Endodermal cell (in vitro differentiated cells): Measurements from ENCODE around the gene HCAR1. TPM values are rescaled to one million over a fixed set of nuclear protein-coding genes. Genes with fewer than 3 reads are reported as not detected.

Experiments used
- DNase-seq: peaks from one replicate; pipeline ENCODE4 v3.0.0-alpha.2; 2017
- H3K27ac ChIP-seq: 2 replicates; pipeline ENCODE4 v1.5.1; 2013; ENCODE audit warnings: mild to moderate bottlenecking, low read depth, low read length, moderate library complexity
- H3K27me3 ChIP-seq: 2 replicates; pipeline ENCODE4 v1.6.1; 2013; ENCODE audit warnings: mild to moderate bottlenecking, low read length, moderate library complexity; ENCODE audit not compliant: insufficient read depth, control insufficient read depth, poor library complexity, severe bottlenecking
- H3K36me3 ChIP-seq: 2 replicates; pipeline ENCODE4 v1.7.0; 2013; ENCODE audit warnings: mild to moderate bottlenecking, low read length, moderate library complexity; ENCODE audit not compliant: control insufficient read depth, insufficient read depth
- H3K4me1 ChIP-seq: one replicate; pipeline ENCODE4 v1.7.0; 2013; ENCODE audit warnings: low read length; ENCODE audit not compliant: control insufficient read depth, insufficient read depth
- H3K4me3 ChIP-seq: 2 replicates; pipeline ENCODE4 v1.5.1; 2013; ENCODE audit warnings: mild to moderate bottlenecking, low read length, moderate library complexity
- H3K9ac ChIP-seq: 2 replicates; pipeline ENCODE4 v1.6.1; 2013; ENCODE audit warnings: mild to moderate bottlenecking, low read length, moderate library complexity; ENCODE audit not compliant: poor library complexity, severe bottlenecking; ENCODE audit errors: extremely low read depth
- H3K9me3 ChIP-seq: 2 replicates; pipeline ENCODE4 v1.6.1; 2013; ENCODE audit warnings: mild to moderate bottlenecking, low read length, moderate library complexity; ENCODE audit not compliant: control insufficient read depth
- H3K27ac Mint-ChIP-seq: 2 replicates; pipeline ENCODE4 v1.8.0; 2020; ENCODE audit warnings: mixed read lengths
- H3K27me3 Mint-ChIP-seq: 2 replicates; pipeline ENCODE4 v1.8.0; 2021; ENCODE audit warnings: mild to moderate bottlenecking, mixed read lengths; ENCODE audit not compliant: insufficient read depth
- H3K36me3 Mint-ChIP-seq: 2 replicates; pipeline ENCODE4 v1.8.0; 2020; ENCODE audit warnings: low read depth, mixed read lengths
- H3K4me1 Mint-ChIP-seq: 2 replicates; pipeline ENCODE4 v1.8.0; 2020; ENCODE audit warnings: mixed read lengths
- H3K4me3 Mint-ChIP-seq: 2 replicates; pipeline ENCODE4 v1.8.0; 2020; ENCODE audit warnings: mild to moderate bottlenecking, moderate library complexity, mixed read lengths
- H3K9me3 Mint-ChIP-seq: 2 replicates; pipeline ENCODE4 v1.8.0; 2020; ENCODE audit warnings: mild to moderate bottlenecking, mixed read lengths
- CTCF ChIP-seq: fragments of 200-600 bp; sonication (generic); conservative IDR thresholded peaks from 2 replicates; pipeline ENCODE4 v1.5.0; 2021; ENCODE audit warnings: antibody characterized with exemption, mild to moderate bottlenecking
- WGBS, 2 experiments: methylation state at CpG; one replicate each; pipeline versions ENCODE4 v1.1.5 to v1.1.7; 2013; ENCODE audit warnings: missing lambda C conversion rate in 2 of 2, mixed read lengths in 1 of 2; ENCODE audit not compliant: insufficient coverage in 1 of 2, insufficient read length in 1 of 2; 5-methylcytosine and 5-hydroxymethylcytosine counted together
- long read RNA-seq, 4 experiments: library from polyadenylated mRNA in 2 of 4; library from RNA in 1 of 4; library from capped mRNA in 1 of 4; stranded (forward) in 3 of 4; unstranded in 1 of 4; transcript quantifications; one replicate each; pipeline ENCODE4 v2.0.0, GENCODE V29; 2020 to 2021; ENCODE audit warnings: inconsistent platforms in 1 of 4
- polyA plus RNA-seq, 2 experiments: library from polyadenylated mRNA; stranded (reverse); fragments of 50-300 nt; gene quantifications; one replicate each; pipeline ENCODE4 v1.2.3, GENCODE V29; 2013
- total RNA-seq, 2 donors: library from RNA; stranded (reverse); fragmentation: NEBNext Ultra II Directional in 1 of 2; extraction: Animal tissue kit (Norgen Biotek cat#: 25700) in 1 of 2; gene quantifications; 2 replicates in 1 of 2; 3 replicates in 1 of 2; pipeline ENCODE4 v1.2.1, GENCODE V29; 2021

HCAR1 gene
- under 1 TPM in 1 of 2 donors, not detected in 1; 0.04 TPM for total RNA-seq
- polyA plus RNA-seq (2013, experiment 1 of 2): not detected
- not detected for polyA plus RNA-seq (2013, experiment 2 of 2)
- long read RNA-seq, experiment 1: 0 reads
- long read RNA-seq, experiment 2: 0 reads
- long read RNA-seq, experiment 3, full-length matches to known transcripts: 1 of 1 reads
- long read RNA-seq, experiment 3, partial matches to known transcripts: 0 of 1 reads
- long read RNA-seq, experiment 3, other reads (novel, unspliced or antisense): 0 of 1 reads
- long read RNA-seq, experiment 4: 0 reads

- H3K9ac ChIP-seq: no peak within 1 kb of the TSS
- H3K27ac Mint-ChIP-seq: peak within 1 kb of the TSS; percentile 17
- no peak within 1 kb of the TSS for H3K4me3 Mint-ChIP-seq
- DNase-seq: peak; percentile 73
- no peak within 1 kb of the TSS for H3K27ac ChIP-seq
- no peaks in the 10 kb centered on the region for H3K9me3 ChIP-seq
- peaks cover 7% of the 10 kb centered on the region for H3K4me1 ChIP-seq
- H3K9me3 Mint-ChIP-seq: no peaks in the 10 kb centered on the region
- no peaks in the 10 kb centered on the region for H3K36me3 Mint-ChIP-seq
- H3K36me3 ChIP-seq: no peaks in the 10 kb centered on the region
- 91 to 93% methylated on average over 25 to 32 of the region's 32 CpGs for WGBS, 2 experiments
- H3K4me1 Mint-ChIP-seq: peaks cover 29% of the 10 kb centered on the region
- no peaks in the 10 kb centered on the region for H3K27me3 ChIP-seq
- no peaks in the 10 kb centered on the region for H3K27me3 Mint-ChIP-seq
- no peak within 1 kb of the TSS for H3K4me3 ChIP-seq
- TF ChIP-seq CTCF: peak; percentile 45
Measured at GRCh38 chr12:122730215-122731014, at the start of gene HCAR1. Gene HCAR1, minus strand, starts transcription at chr12:122730844. Its CDS starts 505 bp downstream, at chr12:122730339.

GRCh38 chr12:122757568-122757967 is 26.9 kb upstream of the HCAR1 start:
- Mint-ChIP-seq H3K27ac (peak overlapping the region; percentile 32), H3K4me3 (no peak overlapping the region), H3K9me3 (no peaks in the 10 kb centered on the region), H3K4me1 (peaks cover 9% of the 10 kb centered on the region), H3K27me3 (no peaks in the 10 kb centered on the region), H3K36me3 (peaks cover 78% of the 10 kb centered on the region)
- DNase-seq: no peak
- WGBS, 2 experiments: 83 to 97% methylated on average over 1 of the region's 1 CpG
- no peak for TF ChIP-seq CTCF
- Histone ChIP-seq H3K36me3 (peaks cover 84% of the 10 kb centered on the region), H3K4me1 (peaks cover 5% of the 10 kb centered on the region), H3K9ac (no peak overlapping the region), H3K27me3 (no peaks in the 10 kb centered on the region), H3K27ac (no peak overlapping the region), H3K4me3 (no peak overlapping the region), H3K9me3 (no peaks in the 10 kb centered on the region)

GRCh38 chr12:122754790-122755189 is 24.1 kb upstream of the HCAR1 start:
- TF ChIP-seq CTCF: no peak
- Mint-ChIP-seq H3K4me3 (no peak overlapping the region), H3K27ac (peak overlapping the region; percentile 18), H3K9me3 (peaks cover 2% of the 10 kb centered on the region), H3K27me3 (no peaks in the 10 kb centered on the region), H3K36me3 (peaks cover 56% of the 10 kb centered on the region), H3K4me1 (peaks cover 16% of the 10 kb centered on the region)
- no peak for DNase-seq
- no peaks in the 10 kb centered on the region for H3K9me3 ChIP-seq
- H3K27me3 ChIP-seq: no peaks in the 10 kb centered on the region
- H3K4me3 ChIP-seq: peak overlapping the region; percentile 95
- no peak overlapping the region for H3K9ac ChIP-seq
- H3K36me3 ChIP-seq: peaks cover 60% of the 10 kb centered on the region
- no peak overlapping the region for H3K27ac ChIP-seq
- WGBS, 2 experiments: 90 to 100% methylated on average over 1 of the region's 1 CpG
- H3K4me1 ChIP-seq: peaks cover 6% of the 10 kb centered on the region
